Activated T-helper 1 cell treated with anti-CD3 and anti-CD28 coated beads, Interleukin-12 subunit alpha, Interleukin-12 subunit beta, Interleukin-2, Interleukin-4 antibody, amounts not matched to agents 30 ng/mL and 10 ng/mL and 1 ng/mL, durations not matched to agents 14 hours and 24 hours and 36 hours (primary cell): ENCODE results near the gene RAPGEF4. TPM values are rescaled to one million over a fixed set of nuclear protein-coding genes. Genes with fewer than 3 reads are reported as not detected.

ENCODE experiments used
- DNase-seq: peaks from one replicate; pipeline ENCODE4 v3.0.0; 2021; ENCODE audit warnings: low spot score
- H3K27ac Mint-ChIP-seq: one replicate; pipeline ENCODE4 v1.8.0; 2021; ENCODE audit warnings: mild to moderate bottlenecking, mixed read lengths
- H3K27me3 Mint-ChIP-seq: one replicate; pipeline ENCODE4 v1.8.0; 2022; ENCODE audit warnings: mild to moderate bottlenecking, moderate library complexity, mixed read lengths; ENCODE audit not compliant: insufficient read depth
- H3K36me3 Mint-ChIP-seq: one replicate; pipeline ENCODE4 v1.8.0; 2021; ENCODE audit warnings: low read depth, mixed read lengths
- H3K4me1 Mint-ChIP-seq: one replicate; pipeline ENCODE4 v1.8.0; 2021; ENCODE audit warnings: low read depth, mixed read lengths
- H3K4me3 Mint-ChIP-seq: one replicate; pipeline ENCODE4 v1.8.0; 2021; ENCODE audit warnings: mild to moderate bottlenecking, moderate library complexity, mixed read lengths
- H3K9me3 Mint-ChIP-seq: one replicate; pipeline ENCODE4 v1.8.0; 2021; ENCODE audit warnings: mixed read lengths
- intact Hi-C: fragments of 100-400 bp; cut with micrococcal nuclease; formaldehyde crosslinking; loops from one replicate; pipeline ENCODE4 v1.15.1; 2024
- total RNA-seq: library from RNA; stranded (reverse); gene quantifications from 2 replicates; pipeline ENCODE4 v1.2.3, GENCODE V29; 2022

RAPGEF4 gene
- total RNA-seq, 1 donor from 2014 or later, result 0.31 TPM

- intact Hi-C loops, result no loop called here
- Mint-ChIP-seq H3K27me3 (peaks cover 4% of the 10 kb centered on the region), H3K36me3 (no peaks in the 10 kb centered on the region), H3K4me1 (peaks cover 6% of the 10 kb centered on the region), H3K27ac (no peak overlapping the region), H3K9me3 (peaks cover 25% of the 10 kb centered on the region), H3K4me3 (no peak overlapping the region)
- no peak for DNase-seq
Measured at GRCh38 chr2:172937884-172938712, 202.5 kb downstream of the RAPGEF4 start.

GRCh38 chr2:172938713-172939375, 203.2 kb downstream of the RAPGEF4 start:
- Mint-ChIP-seq H3K9me3 (peaks cover 25% of the 10 kb centered on the region), H3K4me1 (peaks cover 13% of the 10 kb centered on the region), H3K4me3 (no peak overlapping the region), H3K27ac (no peak overlapping the region), H3K36me3 (no peaks in the 10 kb centered on the region), H3K27me3 (peaks cover 4% of the 10 kb centered on the region)
- DNase-seq, result no peak
- intact Hi-C loops, result no loop called here

GRCh38 chr2:172943539-172943938, 207.9 kb downstream of the RAPGEF4 start:
- DNase-seq, result no peak
- peaks cover 29% of the 10 kb centered on the region for H3K9me3 Mint-ChIP-seq
- H3K36me3 Mint-ChIP-seq, result no peaks in the 10 kb centered on the region
- intact Hi-C loops, result no loop called here
- no peak overlapping the region for H3K4me3 Mint-ChIP-seq
- H3K4me1 Mint-ChIP-seq, result peaks cover 23% of the 10 kb centered on the region
- no peak overlapping the region for H3K27ac Mint-ChIP-seq
- peaks cover 5% of the 10 kb centered on the region for H3K27me3 Mint-ChIP-seq

GRCh38 chr2:172944022-172944793, 208.6 kb downstream of the RAPGEF4 start:
- no peak for DNase-seq
- Mint-ChIP-seq H3K4me3 (no peak overlapping the region), H3K36me3 (no peaks in the 10 kb centered on the region), H3K9me3 (peaks cover 24% of the 10 kb centered on the region), H3K27me3 (peaks cover 5% of the 10 kb centered on the region), H3K4me1 (peaks cover 23% of the 10 kb centered on the region), H3K27ac (no peak overlapping the region)
- intact Hi-C loops, result no loop called here

GRCh38 chr2:172944794-172945509, 209.3 kb downstream of the RAPGEF4 start:
- H3K4me1 Mint-ChIP-seq, result peaks cover 23% of the 10 kb centered on the region
- H3K4me3 Mint-ChIP-seq, result no peak overlapping the region
- no peak overlapping the region for H3K27ac Mint-ChIP-seq
- no peak for DNase-seq
- peaks cover 5% of the 10 kb centered on the region for H3K27me3 Mint-ChIP-seq
- intact Hi-C loops, result no loop called here
- H3K36me3 Mint-ChIP-seq, result no peaks in the 10 kb centered on the region
- peaks cover 21% of the 10 kb centered on the region for H3K9me3 Mint-ChIP-seq

GRCh38 chr2:172945510-172945850, 209.8 kb downstream of the RAPGEF4 start:
- Mint-ChIP-seq H3K27me3 (peaks cover 5% of the 10 kb centered on the region), H3K4me3 (no peak overlapping the region), H3K27ac (no peak overlapping the region), H3K9me3 (peaks cover 16% of the 10 kb centered on the region), H3K4me1 (peaks cover 23% of the 10 kb centered on the region), H3K36me3 (no peaks in the 10 kb centered on the region)
- intact Hi-C loops, result no loop called here
- no peak for DNase-seq

GRCh38 chr2:172947461-172948153, 212.0 kb downstream of the RAPGEF4 start:
- Mint-ChIP-seq H3K36me3 (no peaks in the 10 kb centered on the region), H3K9me3 (peaks cover 6% of the 10 kb centered on the region), H3K4me3 (no peak overlapping the region), H3K27ac (no peak overlapping the region), H3K27me3 (peaks cover 5% of the 10 kb centered on the region), H3K4me1 (peaks cover 23% of the 10 kb centered on the region)
- DNase-seq, result no peak
- intact Hi-C loops, result no loop called here

- Mint-ChIP-seq H3K4me3 (no peak overlapping the region), H3K27me3 (no peaks in the 10 kb centered on the region), H3K4me1 (peaks cover 3% of the 10 kb centered on the region), H3K27ac (no peak overlapping the region), H3K9me3 (peaks cover 6% of the 10 kb centered on the region), H3K36me3 (no peaks in the 10 kb centered on the region)
- intact Hi-C loops, result no loop called here
- DNase-seq, result no peak
Measured at GRCh38 chr2:172949522-172949921, 213.9 kb downstream of the RAPGEF4 start.

- DNase-seq, result no peak
- Mint-ChIP-seq H3K4me3 (no peak overlapping the region), H3K4me1 (no peaks in the 10 kb centered on the region), H3K27ac (no peak overlapping the region), H3K27me3 (no peaks in the 10 kb centered on the region), H3K36me3 (no peaks in the 10 kb centered on the region), H3K9me3 (peaks cover 6% of the 10 kb centered on the region)
- intact Hi-C loops, result no loop called here
Measured at GRCh38 chr2:172950565-172950964, 214.9 kb downstream of the RAPGEF4 start.

GRCh38 chr2:172951554-172951953, 215.9 kb downstream of the RAPGEF4 start:
- DNase-seq, result no peak
- Mint-ChIP-seq H3K9me3 (peaks cover 6% of the 10 kb centered on the region), H3K4me3 (no peak overlapping the region), H3K27ac (no peak overlapping the region), H3K4me1 (no peaks in the 10 kb centered on the region), H3K36me3 (no peaks in the 10 kb centered on the region), H3K27me3 (no peaks in the 10 kb centered on the region)
- intact Hi-C loops, result no loop called here

GRCh38 chr2:172953411-172953810, 217.8 kb downstream of the RAPGEF4 start:
- DNase-seq, result no peak
- Mint-ChIP-seq H3K27ac (no peak overlapping the region), H3K4me3 (no peak overlapping the region), H3K9me3 (peaks cover 2% of the 10 kb centered on the region), H3K36me3 (no peaks in the 10 kb centered on the region), H3K4me1 (no peaks in the 10 kb centered on the region), H3K27me3 (no peaks in the 10 kb centered on the region)
- intact Hi-C loops, result no loop called here
